ENCODE results near the gene INS. TPM values are rescaled to one million over a fixed set of nuclear protein-coding genes. Genes with fewer than 3 reads are reported as not detected.

The INS gene
- total and polyA plus RNA-seq, 2 of the 13 experiments (the other 11 are each of a cell fraction or from before 2014, with no cell fraction given), result not detected

DNA sequence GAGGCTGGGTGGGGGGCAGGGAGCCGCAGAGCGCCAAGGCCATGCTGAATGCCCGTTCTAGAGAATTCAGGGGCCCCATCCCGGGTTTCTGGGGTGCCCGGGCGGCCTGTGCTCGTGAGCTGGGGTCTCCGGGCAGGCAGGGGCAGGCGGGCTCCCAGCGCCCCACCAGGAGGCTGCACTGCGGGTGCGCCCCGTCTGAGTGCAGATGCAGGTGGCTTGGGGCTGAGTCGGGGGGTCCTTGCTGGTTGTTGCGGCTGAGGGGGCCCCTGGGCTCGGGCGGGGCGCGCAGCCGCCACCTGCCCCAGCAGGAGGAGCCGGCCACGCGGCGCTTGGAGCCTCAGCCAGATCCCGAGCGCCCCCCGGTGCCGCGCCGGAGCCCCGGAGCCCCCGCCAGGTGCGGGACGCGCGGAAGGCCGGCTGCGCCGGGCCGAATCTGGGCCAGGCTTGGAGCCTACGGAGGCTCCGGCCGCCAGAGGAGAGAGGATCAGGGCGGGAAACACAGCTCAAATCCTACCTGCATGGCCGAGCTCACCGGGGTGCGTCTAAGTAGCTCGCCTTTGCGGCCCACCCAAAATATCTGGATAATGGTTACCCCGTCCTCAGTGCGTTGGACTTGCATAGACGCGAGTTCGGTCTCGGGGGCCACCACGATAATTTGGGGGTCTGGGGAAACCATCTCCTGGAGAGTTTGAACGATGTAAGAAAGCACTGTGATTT lies 21.2 kb downstream of the INS start (continued):
- no peak for TF ChIP-seq NBN (conservative IDR thresholded peaks at IDR 0.05)
- TF ChIP-seq ZMYM4 (CRISPR knock-in tag; IDR thresholded peaks at IDR 0.05), result 0 out of 2 replicates have a peak, but pooled peaks have one; percentile 5
- peak; percentile 59; the same call in 1 of the 2 replicates for TF ChIP-seq ZNF687 (CRISPR knock-in tag; IDR thresholded peaks at IDR 0.05)
- 0 out of 2 replicates have a peak, but pooled peaks have one; percentile 17 for TF ChIP-seq GFI1 (CRISPR knock-in tag; IDR thresholded peaks at IDR 0.05; ENCODE audit: borderline replicate concordance)
- TF ChIP-seq, protein P1, sequence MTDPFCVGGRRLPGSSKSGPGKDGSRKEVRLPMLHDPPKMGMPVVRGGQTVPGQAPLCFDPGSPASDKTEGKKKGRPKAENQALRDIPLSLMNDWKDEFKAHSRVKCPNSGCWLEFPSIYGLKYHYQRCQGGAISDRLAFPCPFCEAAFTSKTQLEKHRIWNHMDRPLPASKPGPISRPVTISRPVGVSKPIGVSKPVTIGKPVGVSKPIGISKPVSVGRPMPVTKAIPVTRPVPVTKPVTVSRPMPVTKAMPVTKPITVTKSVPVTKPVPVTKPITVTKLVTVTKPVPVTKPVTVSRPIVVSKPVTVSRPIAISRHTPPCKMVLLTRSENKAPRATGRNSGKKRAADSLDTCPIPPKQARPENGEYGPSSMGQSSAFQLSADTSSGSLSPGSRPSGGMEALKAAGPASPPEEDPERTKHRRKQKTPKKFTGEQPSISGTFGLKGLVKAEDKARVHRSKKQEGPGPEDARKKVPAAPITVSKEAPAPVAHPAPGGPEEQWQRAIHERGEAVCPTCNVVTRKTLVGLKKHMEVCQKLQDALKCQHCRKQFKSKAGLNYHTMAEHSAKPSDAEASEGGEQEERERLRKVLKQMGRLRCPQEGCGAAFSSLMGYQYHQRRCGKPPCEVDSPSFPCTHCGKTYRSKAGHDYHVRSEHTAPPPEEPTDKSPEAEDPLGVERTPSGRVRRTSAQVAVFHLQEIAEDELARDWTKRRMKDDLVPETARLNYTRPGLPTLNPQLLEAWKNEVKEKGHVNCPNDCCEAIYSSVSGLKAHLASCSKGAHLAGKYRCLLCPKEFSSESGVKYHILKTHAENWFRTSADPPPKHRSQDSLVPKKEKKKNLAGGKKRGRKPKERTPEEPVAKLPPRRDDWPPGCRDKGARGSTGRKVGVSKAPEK (CRISPR knock-in tag; IDR thresholded peaks at IDR 0.05; ENCODE audit: borderline replicate concordance), result no peak
- TF ChIP-seq ZFX (CRISPR knock-in tag; IDR thresholded peaks at IDR 0.05; ENCODE audit: low read depth), result peak; percentile 33
- TF ChIP-seq ZNF788 (CRISPR knock-in tag; IDR thresholded peaks at IDR 0.05; ENCODE audit: borderline replicate concordance), result no peak
- no peak for TF ChIP-seq JUND (CRISPR knock-in tag; IDR thresholded peaks at IDR 0.05)
- TF ChIP-seq ZFY (CRISPR knock-in tag; IDR thresholded peaks at IDR 0.05), result peak; percentile 44; the same call in 1 of the 2 replicates
- TF ChIP-seq AGO2 (optimal IDR thresholded peaks at IDR 0.05; ENCODE audit: low read depth, low read length), result peak; percentile 24
- 0 out of 2 replicates have a peak, but pooled peaks have one; percentile 58 for TF ChIP-seq SMAD9 (CRISPR knock-in tag; IDR thresholded peaks at IDR 0.05)
- TF ChIP-seq ZFP62 (CRISPR knock-in tag; IDR thresholded peaks at IDR 0.05), result no peak
- TF ChIP-seq, protein P2, sequence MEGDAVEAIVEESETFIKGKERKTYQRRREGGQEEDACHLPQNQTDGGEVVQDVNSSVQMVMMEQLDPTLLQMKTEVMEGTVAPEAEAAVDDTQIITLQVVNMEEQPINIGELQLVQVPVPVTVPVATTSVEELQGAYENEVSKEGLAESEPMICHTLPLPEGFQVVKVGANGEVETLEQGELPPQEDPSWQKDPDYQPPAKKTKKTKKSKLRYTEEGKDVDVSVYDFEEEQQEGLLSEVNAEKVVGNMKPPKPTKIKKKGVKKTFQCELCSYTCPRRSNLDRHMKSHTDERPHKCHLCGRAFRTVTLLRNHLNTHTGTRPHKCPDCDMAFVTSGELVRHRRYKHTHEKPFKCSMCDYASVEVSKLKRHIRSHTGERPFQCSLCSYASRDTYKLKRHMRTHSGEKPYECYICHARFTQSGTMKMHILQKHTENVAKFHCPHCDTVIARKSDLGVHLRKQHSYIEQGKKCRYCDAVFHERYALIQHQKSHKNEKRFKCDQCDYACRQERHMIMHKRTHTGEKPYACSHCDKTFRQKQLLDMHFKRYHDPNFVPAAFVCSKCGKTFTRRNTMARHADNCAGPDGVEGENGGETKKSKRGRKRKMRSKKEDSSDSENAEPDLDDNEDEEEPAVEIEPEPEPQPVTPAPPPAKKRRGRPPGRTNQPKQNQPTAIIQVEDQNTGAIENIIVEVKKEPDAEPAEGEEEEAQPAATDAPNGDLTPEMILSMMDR (CRISPR knock-in tag; IDR thresholded peaks at IDR 0.05), result peak; percentile 44; the same call in 1 of the 2 replicates
- 0 out of 2 replicates have a peak, but pooled peaks have one; percentile 20 for TF ChIP-seq RBFOX2 (IDR thresholded peaks at IDR 0.05; ENCODE audit: low read depth, low read length)
- TF ChIP-seq TBL1XR1 (IDR thresholded peaks at IDR 0.05; ENCODE audit: borderline replicate concordance, low read length, partially characterized antibody), result no peak
- peak; percentile 15; the same call in 1 of the 2 replicates for TF ChIP-seq MYC (CRISPR knock-in tag; IDR thresholded peaks at IDR 0.05; ENCODE audit: borderline replicate concordance)
- TF ChIP-seq PATZ1 (CRISPR knock-in tag; IDR thresholded peaks at IDR 0.05), result peak; percentile 76
- TF ChIP-seq ZNF230 (CRISPR knock-in tag; IDR thresholded peaks at IDR 0.05), result 0 out of 2 replicates have a peak, but pooled peaks have one; percentile 14

Measured in HepG2 (cell line).